Progenitor cell of endocrine pancreas (in vitro differentiated cells): ENCODE measurements around the gene MAN1C1. TPM values are rescaled to one million over a fixed set of nuclear protein-coding genes. Genes with fewer than 3 reads are reported as not detected.

Experiments
- DNase-seq: peaks from one replicate; pipeline ENCODE4 v3.0.0; 2021; ENCODE audit warnings: low spot score; ENCODE audit not compliant: unreplicated experiment
- H3K27ac Mint-ChIP-seq: 2 replicates; pipeline ENCODE4 v1.8.0; 2021; ENCODE audit warnings: mild to moderate bottlenecking, moderate library complexity, mixed read lengths
- H3K27me3 Mint-ChIP-seq: 2 replicates; pipeline ENCODE4 v1.8.0; 2021; ENCODE audit warnings: mixed read lengths
- H3K36me3 Mint-ChIP-seq: 2 replicates; pipeline ENCODE4 v1.8.0; 2022; ENCODE audit warnings: mixed read lengths; ENCODE audit not compliant: insufficient read depth
- H3K4me1 Mint-ChIP-seq: 2 replicates; pipeline ENCODE4 v1.8.0; 2021; ENCODE audit warnings: low read depth, mixed read lengths
- H3K4me3 Mint-ChIP-seq: 2 replicates; pipeline ENCODE4 v1.8.0; 2021; ENCODE audit warnings: low read depth, mild to moderate bottlenecking, moderate library complexity, mixed read lengths
- H3K9me3 Mint-ChIP-seq: 2 replicates; pipeline ENCODE4 v1.8.0; 2021; ENCODE audit warnings: low read depth, mixed read lengths
- CTCF ChIP-seq: fragments of 200-600 bp; sonication (generic); IDR thresholded peaks from one replicate; pipeline ENCODE4 v1.5.0; 2021; ENCODE audit warnings: antibody characterized with exemption, mild to moderate bottlenecking; ENCODE audit not compliant: unreplicated experiment
- total RNA-seq: library from RNA; stranded (reverse); gene quantifications from 2 replicates; pipeline ENCODE4 v1.2.1, GENCODE V29; 2021

The MAN1C1 gene
- total RNA-seq, 1 donor from 2014 or later, result 5.1 TPM

GRCh38 chr1:25622531-25622930 is 5.9 kb downstream of the MAN1C1 start:
- Mint-ChIP-seq H3K9me3 (no peaks in the 10 kb centered on the region), H3K4me3 (no peak overlapping the region), H3K36me3 (no peaks in the 10 kb centered on the region), H3K27ac (no peak overlapping the region), H3K4me1 (peaks cover 6% of the 10 kb centered on the region), H3K27me3 (peaks cover 48% of the 10 kb centered on the region)
- no peak for DNase-seq
- TF ChIP-seq CTCF, result no peak

- Mint-ChIP-seq H3K27me3 (peaks cover 48% of the 10 kb centered on the region), H3K4me1 (peaks cover 6% of the 10 kb centered on the region), H3K9me3 (no peaks in the 10 kb centered on the region), H3K27ac (no peak overlapping the region), H3K4me3 (no peak overlapping the region), H3K36me3 (no peaks in the 10 kb centered on the region)
- TF ChIP-seq CTCF, result no peak
- DNase-seq, result no peak
Observed at GRCh38 chr1:25623007-25623406, 6.4 kb downstream of the MAN1C1 start.

- no peaks in the 10 kb centered on the region for H3K9me3 Mint-ChIP-seq
Observed at GRCh38 chr1:25623731-25624130, 7.1 kb downstream of the MAN1C1 start.

DNA sequence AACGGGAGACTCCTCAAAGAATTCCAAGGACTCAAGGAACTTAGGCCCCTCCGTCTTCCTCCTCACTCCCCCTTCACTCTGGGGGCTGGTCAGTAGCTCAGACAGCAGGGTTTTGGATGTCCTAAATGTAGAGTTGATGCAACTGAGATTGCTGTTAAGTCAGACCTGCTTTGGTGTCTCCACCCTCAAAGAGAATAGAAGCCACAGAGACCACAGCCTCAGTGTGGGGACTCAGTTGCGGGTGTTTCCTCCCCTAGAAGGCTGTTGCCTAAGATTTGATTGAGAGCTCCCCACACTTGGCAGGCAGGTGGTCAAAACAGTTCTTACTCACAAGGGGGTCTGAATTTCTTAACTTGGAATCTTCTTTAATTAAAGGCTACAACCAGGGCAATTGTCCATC is 7.6 kb downstream of the MAN1C1 start:
- TF ChIP-seq CTCF, result no peak
- Mint-ChIP-seq H3K36me3 (no peaks in the 10 kb centered on the region), H3K9me3 (no peaks in the 10 kb centered on the region), H3K4me1 (peaks cover under 1% of the 10 kb centered on the region), H3K27me3 (peaks cover 36% of the 10 kb centered on the region), H3K4me3 (no peak overlapping the region), H3K27ac (no peak overlapping the region)
- DNase-seq, result no peak

More at GRCh38 chr1:25623731-25624130, 7.1 kb downstream of the MAN1C1 start:
- no peak overlapping the region for H3K4me3 Mint-ChIP-seq
- H3K4me1 Mint-ChIP-seq, result peaks cover 3% of the 10 kb centered on the region
- no peaks in the 10 kb centered on the region for H3K36me3 Mint-ChIP-seq
- peaks cover 41% of the 10 kb centered on the region for H3K27me3 Mint-ChIP-seq
- no peak for DNase-seq
- no peak overlapping the region for H3K27ac Mint-ChIP-seq
- TF ChIP-seq CTCF, result no peak

- Mint-ChIP-seq H3K27ac (no peak overlapping the region), H3K27me3 (peaks cover 32% of the 10 kb centered on the region), H3K9me3 (no peaks in the 10 kb centered on the region), H3K4me1 (no peaks in the 10 kb centered on the region), H3K36me3 (no peaks in the 10 kb centered on the region), H3K4me3 (no peak overlapping the region)
- DNase-seq, result no peak
- no peak for TF ChIP-seq CTCF
Observed at GRCh38 chr1:25624604-25625003, 8.0 kb downstream of the MAN1C1 start.
